Right forelimb (tissue), 1 donor: Measurements from ENCODE around the gene HNRNPM.
"Not testable (repeated sequence)": the region's sequence is repeated elsewhere in the genome, so short reads cannot be mapped to it uniquely, and the experiment has no call there.

Source experiments
- DNase-seq: peaks from one replicate; pipeline ENCODE4 v3.0.0-alpha.2; 2018

The HNRNPM gene

DNA sequence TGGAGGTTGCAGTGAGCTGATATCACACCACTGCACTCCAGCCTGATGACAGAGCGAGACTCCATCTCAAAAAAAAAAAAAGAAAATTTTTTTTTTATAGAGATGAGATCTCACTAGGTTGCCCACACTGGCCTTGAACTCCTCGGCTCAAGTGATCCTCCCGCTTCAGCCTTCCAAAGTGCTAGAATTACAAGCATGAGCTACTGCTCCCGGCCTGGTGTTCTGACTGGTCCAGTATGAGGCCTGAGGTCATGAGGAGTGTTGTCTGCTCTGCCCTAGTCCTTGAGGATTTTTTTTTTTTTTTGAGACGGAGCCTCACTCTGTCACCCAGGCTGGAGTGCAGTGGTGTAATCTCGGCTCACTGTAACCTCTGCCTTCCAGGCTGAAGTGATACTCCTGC is 19.4 kb upstream of the HNRNPM start:
- not testable (repeated sequence) for DNase-seq

- DNase-seq = no peak
Measured at GRCh38 chr19:8426283-8426682, 18.5 kb upstream of the HNRNPM start.

- no peak for DNase-seq
Measured at GRCh38 chr19:8429044-8429443, 15.7 kb upstream of the HNRNPM start.

DNA sequence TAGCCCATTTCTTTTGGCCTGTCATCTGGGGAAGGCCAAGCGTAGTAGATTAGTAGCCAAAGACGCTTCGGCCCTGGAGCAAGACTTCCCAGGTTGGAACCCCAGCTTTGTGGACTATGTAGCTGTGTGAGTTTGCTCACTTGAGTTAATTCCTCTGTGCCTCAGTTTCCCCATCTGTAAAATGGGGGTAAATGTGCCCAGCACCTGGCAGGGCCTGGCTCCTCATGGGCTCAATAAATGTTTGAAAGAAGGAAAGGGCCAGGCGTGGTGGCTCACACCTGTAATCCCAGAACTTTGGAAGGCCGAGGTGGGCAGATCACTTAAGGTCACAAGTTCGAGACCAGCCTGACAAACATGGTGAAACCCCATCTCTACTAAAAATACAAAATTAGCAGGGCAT is 14.9 kb upstream of the HNRNPM start:
- no peak for DNase-seq

DNA sequence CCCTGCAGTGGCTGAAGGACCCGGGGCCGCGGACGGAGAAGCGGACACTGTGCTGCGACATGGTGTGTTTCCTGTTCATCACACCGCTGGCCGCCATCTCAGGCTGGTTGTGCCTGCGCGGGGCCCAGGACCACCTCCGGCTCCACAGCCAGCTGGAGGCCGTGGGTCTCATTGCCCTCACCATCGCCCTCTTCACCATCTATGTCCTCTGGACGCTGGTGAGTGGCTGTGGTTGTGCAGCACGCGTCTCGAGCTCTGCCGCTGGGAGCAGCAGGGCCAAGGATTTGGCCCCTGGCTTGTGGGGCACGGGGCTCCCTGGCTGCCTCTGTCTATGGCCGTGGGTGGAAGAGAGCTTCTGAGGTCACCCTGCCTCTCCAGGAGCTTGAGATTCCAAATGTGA is 14.1 kb upstream of the HNRNPM start:
- DNase-seq = no peak

DNA sequence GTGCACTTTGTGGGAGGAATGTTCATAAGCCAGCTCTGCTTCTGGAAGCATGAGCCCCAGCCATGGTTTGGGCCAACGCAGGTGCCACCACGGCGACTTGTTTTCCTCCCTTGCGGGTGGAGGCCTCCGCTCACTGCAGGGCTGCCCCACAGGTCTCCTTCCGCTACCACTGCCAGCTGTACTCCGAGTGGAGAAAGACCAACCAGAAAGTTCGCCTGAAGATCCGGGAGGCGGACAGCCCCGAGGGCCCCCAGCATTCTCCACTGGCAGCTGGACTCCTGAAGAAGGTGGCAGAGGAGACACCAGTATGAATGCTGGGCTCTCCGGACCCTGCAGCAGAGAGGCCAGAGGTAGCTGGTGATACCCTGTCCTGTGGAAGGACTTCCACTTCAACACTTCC is 6.5 kb upstream of the HNRNPM start:
- no peak for DNase-seq

GRCh38 chr19:8441725-8442544 is 2.8 kb upstream of the HNRNPM start:
- no peak for DNase-seq

GRCh38 chr19:8444140-8444676 is 567 bp upstream of the HNRNPM start:
- DNase-seq = not testable (repeated sequence)

DNA sequence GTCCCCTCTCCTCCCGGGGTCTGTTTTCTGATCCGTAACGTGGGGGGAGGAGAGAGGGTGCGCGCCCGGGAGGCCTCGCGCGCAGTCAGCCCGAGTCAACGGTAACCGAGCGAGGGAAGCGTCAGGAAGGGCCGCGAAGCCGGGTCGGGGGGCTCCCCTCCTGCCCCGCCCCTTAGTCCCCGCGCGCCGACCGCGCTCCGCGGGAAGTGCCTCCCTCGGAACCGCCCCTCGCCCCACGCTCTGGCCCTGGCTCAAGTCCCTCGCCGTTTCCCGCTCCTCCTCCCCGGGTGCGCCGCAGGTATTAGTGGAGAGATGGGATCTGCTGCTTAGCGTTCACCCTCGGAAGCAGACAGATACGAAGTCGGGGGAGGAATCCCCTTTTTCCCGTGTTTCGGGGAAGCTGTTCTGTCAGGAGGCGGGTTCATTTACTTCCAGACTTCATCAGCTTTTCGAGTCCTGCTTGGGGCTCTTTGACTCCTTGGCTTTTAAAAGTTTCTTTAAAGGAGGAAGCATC is 770 bp downstream of the HNRNPM start:
- DNase-seq = peak; percentile 73

DNA sequence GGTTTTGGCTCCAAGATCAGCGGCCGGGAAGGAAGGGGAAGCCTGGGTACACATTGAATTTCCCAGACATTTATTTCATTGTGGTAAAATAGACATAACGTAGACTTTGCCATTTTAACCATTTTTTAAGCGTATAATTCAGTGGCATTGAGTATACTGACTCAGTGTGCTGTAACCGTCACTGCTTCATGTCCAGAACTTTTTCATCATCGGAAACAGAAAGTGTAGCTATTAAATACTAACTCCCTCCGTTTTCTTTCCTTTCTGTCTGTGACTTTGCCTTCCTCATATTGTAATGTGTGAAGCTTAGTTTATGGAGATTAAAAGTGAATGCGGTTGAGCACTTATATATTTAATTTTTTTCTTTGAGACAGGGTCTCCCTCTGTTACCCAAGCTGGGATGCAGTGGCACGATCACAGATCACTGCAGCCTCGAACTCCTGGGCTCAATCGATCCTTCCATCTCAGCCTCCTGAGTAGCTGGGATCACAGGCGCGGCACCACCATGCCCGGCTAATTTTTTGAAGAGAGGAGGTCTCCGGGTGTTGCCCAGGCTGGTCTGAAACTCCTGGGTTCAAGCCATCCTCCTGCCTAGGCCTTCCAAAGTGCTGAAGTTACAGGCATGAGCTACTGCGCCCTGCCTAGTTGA is 1.4 kb downstream of the HNRNPM start:
- no peak for DNase-seq

GRCh38 chr19:8449830-8450229 is 5.1 kb downstream of the HNRNPM start:
- no peak for DNase-seq

DNA sequence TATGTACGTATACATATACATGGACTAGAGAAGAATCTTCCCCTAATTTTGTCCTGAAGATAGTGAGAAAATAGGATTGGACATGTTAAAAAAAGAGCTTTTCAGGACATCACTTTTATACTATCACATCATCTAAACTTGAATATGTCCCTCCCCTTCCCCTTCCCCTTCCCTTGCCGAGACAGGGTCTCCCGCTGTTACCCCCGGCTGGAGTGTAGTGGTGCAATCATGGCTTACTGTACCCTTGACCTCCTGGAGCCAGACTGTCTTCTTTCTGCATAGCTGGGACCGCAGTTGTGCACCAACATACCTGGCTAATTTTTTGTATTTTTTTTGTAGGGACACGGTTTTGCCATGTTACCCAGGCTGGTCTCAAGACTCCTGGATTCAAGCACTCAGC is 6.6 kb downstream of the HNRNPM start:
- no peak for DNase-seq

- no peak for DNase-seq
Measured at GRCh38 chr19:8451885-8452284, 7.1 kb downstream of the HNRNPM start.

DNA sequence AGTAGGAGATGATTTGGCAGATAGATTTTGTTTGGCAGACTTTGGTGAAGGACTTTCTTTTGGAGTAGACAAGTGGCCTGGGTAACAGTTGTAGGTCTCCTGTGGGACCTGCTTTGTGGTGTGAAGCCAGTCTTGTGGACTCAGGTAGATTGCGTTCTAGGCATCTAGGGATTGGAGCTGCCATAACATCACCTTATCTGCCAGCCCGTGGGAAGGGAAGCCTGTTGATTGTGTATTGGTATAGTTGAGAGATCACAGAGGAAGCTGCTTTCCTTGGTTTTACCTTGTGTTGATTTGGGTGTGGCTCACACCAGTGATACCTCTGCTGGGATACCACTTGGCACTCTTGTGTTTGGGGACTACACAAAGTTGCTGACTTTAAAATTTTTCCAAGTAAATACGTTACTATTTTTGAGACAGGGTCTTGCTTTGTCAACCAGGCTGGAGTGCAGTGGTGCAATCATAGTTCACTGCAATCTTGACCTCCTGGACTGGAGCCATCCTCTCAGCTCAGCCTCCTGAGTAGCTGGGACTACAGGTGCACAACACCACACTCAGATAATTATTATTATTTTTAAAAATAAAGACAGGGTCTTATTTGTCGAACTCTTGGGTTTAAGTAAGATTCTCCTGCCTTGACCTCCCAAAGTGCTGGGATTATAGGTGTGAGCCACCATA is 7.8 kb downstream of the HNRNPM start:
- no peak for DNase-seq

DNA sequence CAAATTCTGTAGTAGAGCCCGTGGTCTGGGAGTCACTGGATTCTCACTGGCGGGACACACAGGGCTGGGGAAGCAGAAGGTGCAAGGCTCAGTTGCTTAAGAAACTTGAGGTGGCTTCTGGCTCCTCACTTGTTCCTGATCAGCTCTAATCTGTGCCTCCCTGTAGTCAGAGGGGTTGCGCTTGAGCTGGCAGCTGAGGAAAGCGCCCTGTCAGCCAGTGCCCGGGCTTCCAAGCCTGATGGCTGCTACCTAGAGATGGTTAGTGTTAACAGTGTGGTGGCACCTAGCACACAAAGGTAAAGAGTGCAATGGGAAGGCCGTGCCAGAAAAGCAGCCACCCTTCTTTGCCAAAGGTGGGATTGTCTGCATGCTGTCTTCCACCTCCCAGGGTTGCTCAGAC is 8.8 kb downstream of the HNRNPM start:
- DNase-seq = no peak

DNA sequence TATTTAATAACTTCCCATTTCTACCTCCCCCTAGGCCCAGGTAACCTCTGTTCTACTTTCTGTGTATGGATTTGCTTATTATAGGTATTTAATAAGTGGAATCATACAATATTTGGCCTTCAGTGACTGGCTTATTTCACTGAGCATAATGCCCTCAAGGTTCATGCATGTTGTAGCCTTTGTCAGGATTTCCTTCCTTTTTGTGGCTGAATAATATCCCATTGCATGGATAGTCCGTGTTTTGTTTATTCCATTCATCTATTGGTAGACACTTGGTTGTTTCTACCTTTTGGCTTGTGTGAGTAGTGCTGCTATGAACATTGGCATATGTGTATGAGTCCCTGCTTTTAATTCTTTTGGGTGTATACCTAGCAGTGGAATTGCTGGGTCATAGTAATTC is 9.4 kb downstream of the HNRNPM start:
- no peak for DNase-seq

DNA sequence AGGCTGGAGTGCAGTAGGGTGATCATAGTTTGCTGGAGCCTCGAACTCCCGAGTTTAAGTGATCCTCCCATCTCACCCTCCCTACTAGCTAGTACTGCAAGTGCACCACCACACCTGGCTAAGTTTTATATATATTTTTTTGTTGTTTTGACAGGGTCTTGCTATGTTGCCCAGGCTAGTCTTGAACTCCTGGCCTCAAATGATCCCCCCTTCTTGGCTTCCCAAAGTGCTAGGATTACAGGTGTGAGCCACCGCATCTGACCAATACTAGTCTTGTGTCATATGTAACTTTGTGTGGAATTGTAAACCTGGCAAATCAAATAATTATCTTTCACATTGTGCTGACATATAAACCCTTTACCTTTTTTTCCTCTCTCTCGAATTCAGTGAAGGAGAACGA is 10.2 kb downstream of the HNRNPM start:
- DNase-seq = no peak

GRCh38 chr19:8456064-8456463 is 11.3 kb downstream of the HNRNPM start:
- no peak for DNase-seq

DNA sequence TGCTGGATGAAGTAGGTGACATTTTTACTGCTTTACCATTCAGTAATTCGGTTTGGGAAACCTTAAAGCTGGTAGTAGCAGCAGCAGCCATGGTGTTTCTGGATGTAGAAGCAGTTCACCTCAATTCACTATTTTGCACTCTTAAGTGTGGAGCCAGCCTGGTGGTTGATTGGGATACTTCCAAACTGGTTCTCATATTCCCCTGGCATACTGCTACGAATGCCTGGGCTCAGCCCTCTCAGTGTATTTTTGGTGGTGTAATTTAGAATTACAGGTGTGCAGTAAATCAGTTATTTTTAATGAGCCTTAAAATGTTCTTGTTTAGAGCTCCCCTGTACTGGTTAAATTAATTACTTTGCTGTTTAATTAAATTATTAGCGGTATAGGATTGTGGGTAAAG is 12.4 kb downstream of the HNRNPM start:
- DNase-seq = no peak

GRCh38 chr19:8457827-8458226 is 13.1 kb downstream of the HNRNPM start:
- DNase-seq = no peak

GRCh38 chr19:8458380-8458779 is 13.6 kb downstream of the HNRNPM start:
- no peak for DNase-seq

GRCh38 chr19:8459095-8459494 is 14.3 kb downstream of the HNRNPM start:
- no peak for DNase-seq

GRCh38 chr19:8459520-8460270 is 14.9 kb downstream of the HNRNPM start:
- DNase-seq = no peak
